Karpas-422 (cell line): Measurements from ENCODE around the gene CHRNE. TPM values are rescaled to one million over a fixed set of nuclear protein-coding genes. Genes with fewer than 3 reads are reported as not detected.
"Not testable (repeated sequence)": the region's sequence is repeated elsewhere in the genome, so short reads cannot be mapped to it uniquely, and the experiment has no call there.

Experiments
- DNase-seq: peaks from one replicate; pipeline ENCODE4 v3.0.0-alpha.2; 2015
- H2AFZ ChIP-seq: fragments of 200-600 bp; sonication (generic); 2 replicates; pipeline ENCODE4 v1.6.1; 2014; ENCODE audit warnings: antibody characterized with exemption, low read length, mixed read lengths
- H3K27ac ChIP-seq: fragments of 200-600 bp; sonication (generic); 2 replicates; pipeline ENCODE4 v1.5.1; 2014; ENCODE audit warnings: mild to moderate bottlenecking, low read length, moderate library complexity
- H3K27me3 ChIP-seq: fragments of 200-600 bp; sonication (generic); 2 replicates; pipeline ENCODE4 v1.6.1; 2014; ENCODE audit warnings: low read length, mixed read lengths
- H3K36me3 ChIP-seq: fragments of 200-600 bp; sonication (generic); 2 replicates; pipeline ENCODE4 v1.6.1; 2014; ENCODE audit warnings: low read length, mixed read lengths; ENCODE audit not compliant: insufficient read depth
- H3K4me1 ChIP-seq: fragments of 200-600 bp; sonication (generic); 2 replicates; pipeline ENCODE4 v1.6.1; 2014; ENCODE audit warnings: mild to moderate bottlenecking, low read length, mixed read lengths
- H3K4me2 ChIP-seq: fragments of 200-600 bp; sonication (generic); 2 replicates; pipeline ENCODE4 v1.6.1; 2014; ENCODE audit warnings: low read length, low read depth, mild to moderate bottlenecking; ENCODE audit not compliant: poor library complexity, severe bottlenecking
- H3K4me3 ChIP-seq: fragments of 200-600 bp; sonication (generic); 2 replicates; pipeline ENCODE4 v1.5.1; 2014; ENCODE audit warnings: mild to moderate bottlenecking, antibody characterized with exemption, low read length, mixed read lengths
- H3K79me2 ChIP-seq: fragments of 200-600 bp; sonication (generic); 2 replicates; pipeline ENCODE4 v1.6.1; 2014; ENCODE audit warnings: mild to moderate bottlenecking, low read length, mixed read lengths
- H3K9ac ChIP-seq: fragments of 200-600 bp; sonication (generic); 2 replicates; pipeline ENCODE4 v1.6.0; 2014; ENCODE audit warnings: low read length
- H3K9me2 ChIP-seq: fragments of 200-600 bp; sonication (generic), shearing (Covaris generic); replicated peaks from 2 replicates; pipeline ENCODE4 v1.6.0; 2014; ENCODE audit warnings: mild to moderate bottlenecking, low read length, moderate library complexity; ENCODE audit not compliant: insufficient read depth
- H3K9me3 ChIP-seq: fragments of 300-700, 200-600 bp; sonication (generic); 2 replicates; pipeline ENCODE4 v1.6.1; 2014; ENCODE audit warnings: low read length, mixed read lengths
- H4K20me1 ChIP-seq: fragments of 200-600 bp; sonication (generic); 2 replicates; pipeline ENCODE4 v1.6.1; 2014; ENCODE audit warnings: mild to moderate bottlenecking, antibody characterized with exemption, low read length, low read depth; ENCODE audit not compliant: insufficient read depth
- total RNA-seq: library from RNA; depleted of rRNA; stranded (reverse); fragments of >200 nt; shearing (Covaris generic); gene quantifications from 2 replicates; pipeline ENCODE4 v1.2.3, GENCODE V29; 2014; ENCODE audit warnings: low replicate concordance

Gene CHRNE
- total RNA-seq, 1 experiment from 2014 or later: 0.11 TPM

DNA sequence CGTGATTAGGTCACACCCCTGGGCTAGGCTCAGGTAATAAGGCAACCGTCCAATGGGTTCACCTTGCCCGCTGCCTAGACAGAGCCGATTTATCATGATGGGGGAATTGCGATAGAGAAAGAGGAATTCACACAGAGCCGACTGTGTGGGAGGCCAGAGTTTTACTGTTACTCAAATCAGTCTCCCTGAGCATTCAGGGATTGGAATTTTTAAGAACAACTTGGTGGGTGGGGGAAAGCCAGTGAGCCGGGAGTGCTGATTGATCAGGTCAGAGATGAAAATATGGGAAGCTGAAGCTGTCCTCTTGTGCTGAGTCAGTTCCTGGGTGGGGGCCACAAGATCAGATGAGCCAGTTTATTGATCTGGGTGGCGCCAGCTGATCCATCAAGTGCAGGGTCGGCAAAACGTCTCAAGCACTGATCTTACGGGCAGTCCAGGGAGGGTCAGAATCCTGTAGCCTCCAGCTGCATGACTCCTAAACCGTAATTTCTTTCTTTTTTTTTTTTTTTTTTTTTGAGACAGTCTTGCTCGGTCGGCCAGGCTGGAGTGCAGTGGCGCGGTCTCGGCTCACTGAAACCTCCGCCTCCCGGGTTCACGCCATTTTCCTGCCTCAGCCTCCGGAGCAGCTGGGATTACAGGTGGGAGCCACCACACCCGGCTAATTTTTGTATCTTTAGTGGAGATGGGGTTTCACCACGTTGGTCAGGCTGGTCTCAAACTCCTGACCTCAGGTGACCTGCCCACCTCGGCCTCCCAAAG is 23.9 kb upstream of the CHRNE start:
- not testable (repeated sequence) for H3K27me3 ChIP-seq, H3K9ac ChIP-seq, H3K79me2 ChIP-seq, H3K4me1 ChIP-seq, H3K36me3 ChIP-seq, H3K4me2 ChIP-seq, H2AFZ ChIP-seq, H4K20me1 ChIP-seq, H3K27ac ChIP-seq, H3K4me3 ChIP-seq, H3K9me2 ChIP-seq, DNase-seq, H3K9me3 ChIP-seq

GRCh38 chr17:4921320-4921719 is 18.4 kb upstream of the CHRNE start:
- Histone ChIP-seq H3K4me3 (no peak overlapping the region), H3K9me3 (no peaks in the 10 kb centered on the region), H3K9me2 (no peaks in the 10 kb centered on the region), H3K27me3 (no peaks in the 10 kb centered on the region), H3K79me2 (no peaks in the 10 kb centered on the region), H3K4me2 (no peak overlapping the region), H3K27ac (no peak overlapping the region), H3K9ac (no peak overlapping the region), H3K36me3 (no peaks in the 10 kb centered on the region), H2AFZ (no peak overlapping the region), H3K4me1 (no peaks in the 10 kb centered on the region), H4K20me1 (no peaks in the 10 kb centered on the region)
- DNase-seq: no peak

GRCh38 chr17:4920351-4921048 is 17.6 kb upstream of the CHRNE start:
- Histone ChIP-seq H2AFZ (no peak overlapping the region), H3K9me2 (no peaks in the 10 kb centered on the region), H3K79me2 (no peaks in the 10 kb centered on the region), H3K9ac (no peak overlapping the region), H4K20me1 (no peaks in the 10 kb centered on the region), H3K4me3 (no peak overlapping the region), H3K27ac (no peak overlapping the region), H3K4me1 (no peaks in the 10 kb centered on the region), H3K36me3 (no peaks in the 10 kb centered on the region), H3K27me3 (no peaks in the 10 kb centered on the region), H3K9me3 (no peaks in the 10 kb centered on the region), H3K4me2 (no peak overlapping the region)
- no peak for DNase-seq

GRCh38 chr17:4919511-4920047 is 16.7 kb upstream of the CHRNE start:
- no peaks in the 10 kb centered on the region for H3K4me1 ChIP-seq
- no peak overlapping the region for H3K4me3 ChIP-seq
- no peaks in the 10 kb centered on the region for H3K27me3 ChIP-seq
- H3K9ac ChIP-seq: no peak overlapping the region
- H3K36me3 ChIP-seq: no peaks in the 10 kb centered on the region
- DNase-seq: no peak
- no peaks in the 10 kb centered on the region for H4K20me1 ChIP-seq
- H3K9me3 ChIP-seq: no peaks in the 10 kb centered on the region
- no peak overlapping the region for H3K27ac ChIP-seq
- no peaks in the 10 kb centered on the region for H3K9me2 ChIP-seq
- H3K4me2 ChIP-seq: no peak overlapping the region
- no peak overlapping the region for H2AFZ ChIP-seq
- H3K79me2 ChIP-seq: no peaks in the 10 kb centered on the region

GRCh38 chr17:4914551-4914950 is 11.7 kb upstream of the CHRNE start:
- H4K20me1 ChIP-seq, H3K27ac ChIP-seq, H3K4me3 ChIP-seq, H3K4me2 ChIP-seq, H3K4me1 ChIP-seq, H3K79me2 ChIP-seq, H3K9ac ChIP-seq, H3K36me3 ChIP-seq, H3K9me3 ChIP-seq, H3K9me2 ChIP-seq, H2AFZ ChIP-seq, H3K27me3 ChIP-seq, DNase-seq: not testable (repeated sequence)

GRCh38 chr17:4913994-4914393 is 11.1 kb upstream of the CHRNE start:
- 0 out of 2 replicates have a peak, but pooled peaks cover under 1% of the 10 kb centered on the region for H3K4me1 ChIP-seq
- H4K20me1 ChIP-seq: no peaks in the 10 kb centered on the region
- no peak for DNase-seq
- no peak overlapping the region for H3K27ac ChIP-seq
- H3K4me2 ChIP-seq: no peak overlapping the region
- no peaks in the 10 kb centered on the region for H3K36me3 ChIP-seq
- H2AFZ ChIP-seq: no peak overlapping the region
- no peak overlapping the region for H3K4me3 ChIP-seq
- H3K27me3 ChIP-seq: no peaks in the 10 kb centered on the region
- no peaks in the 10 kb centered on the region for H3K79me2 ChIP-seq
- H3K9me3 ChIP-seq: no peaks in the 10 kb centered on the region
- no peaks in the 10 kb centered on the region for H3K9me2 ChIP-seq
- H3K9ac ChIP-seq: no peak overlapping the region

DNA sequence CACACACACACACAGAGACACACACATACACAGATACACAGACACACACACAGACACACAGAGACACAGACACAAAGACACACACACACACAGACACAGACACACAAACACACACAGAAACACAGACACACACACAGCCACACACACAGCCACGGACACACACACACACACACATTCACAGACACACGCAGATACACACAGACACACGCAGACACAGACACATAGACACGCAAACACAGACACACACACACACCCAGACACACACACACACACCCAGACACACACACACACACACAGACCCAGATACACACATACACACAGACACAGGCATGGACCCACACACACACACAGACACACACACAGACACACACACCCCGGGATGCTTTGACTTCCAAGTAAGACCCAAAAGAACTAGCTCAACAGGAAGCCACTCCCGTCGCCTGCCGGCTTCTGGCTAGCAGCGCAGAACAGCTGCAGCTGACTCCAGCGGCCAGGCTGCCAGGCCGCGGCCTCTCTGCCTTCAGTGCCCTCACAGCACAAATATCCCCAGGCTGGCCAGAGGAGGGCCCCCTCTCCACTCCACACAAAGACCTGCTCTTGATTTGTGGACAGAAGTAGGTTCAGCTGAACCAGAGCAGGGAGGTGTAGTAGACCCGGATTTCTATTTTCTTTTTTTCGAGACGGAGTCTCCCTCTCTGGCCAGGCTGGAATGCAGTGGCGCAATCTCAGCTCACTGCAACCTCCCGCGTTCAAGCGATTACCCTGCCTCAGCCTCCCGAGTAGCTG is 6.0 kb upstream of the CHRNE start:
- H3K4me2 ChIP-seq: no peak overlapping the region
- no peaks in the 10 kb centered on the region for H3K9me2 ChIP-seq
- H2AFZ ChIP-seq: no peak overlapping the region
- no peaks in the 10 kb centered on the region for H3K36me3 ChIP-seq
- DNase-seq: peak; percentile 88
- no peak overlapping the region for H3K9ac ChIP-seq
- no peaks in the 10 kb centered on the region for H3K79me2 ChIP-seq
- no peak overlapping the region for H3K27ac ChIP-seq
- no peaks in the 10 kb centered on the region for H3K27me3 ChIP-seq
- no peak overlapping the region for H3K4me3 ChIP-seq
- H3K9me3 ChIP-seq: no peaks in the 10 kb centered on the region
- H3K4me1 ChIP-seq: 0 out of 2 replicates have a peak, but pooled peaks cover 2% of the 10 kb centered on the region
- no peaks in the 10 kb centered on the region for H4K20me1 ChIP-seq

DNA sequence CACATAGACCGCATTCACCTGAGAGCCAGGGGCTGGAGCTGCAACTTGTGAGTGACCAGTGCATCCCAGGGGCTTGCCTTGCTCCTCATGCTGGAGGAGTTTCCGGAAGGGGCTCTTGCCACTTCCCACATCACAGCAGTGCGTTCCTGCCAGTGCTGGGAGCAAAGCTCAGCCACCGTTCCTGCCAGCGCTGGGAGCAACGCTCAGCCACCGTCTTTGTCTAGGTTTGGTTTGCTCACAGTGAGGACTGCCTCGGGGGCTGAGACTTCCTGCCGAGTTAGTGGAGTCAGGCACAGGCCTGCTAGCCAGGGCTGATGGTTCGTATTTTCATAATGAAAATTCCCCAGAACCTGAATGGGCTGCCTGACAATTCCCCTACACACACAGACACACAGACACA is 5.4 kb upstream of the CHRNE start:
- DNase-seq: no peak
- Histone ChIP-seq H3K79me2 (no peaks in the 10 kb centered on the region), H3K4me2 (no peak overlapping the region), H3K27ac (no peak overlapping the region), H3K9ac (no peak overlapping the region), H3K9me2 (no peaks in the 10 kb centered on the region), H3K9me3 (no peaks in the 10 kb centered on the region), H2AFZ (no peak overlapping the region), H3K4me3 (no peak overlapping the region), H3K4me1 (peaks cover 5% of the 10 kb centered on the region), H3K36me3 (no peaks in the 10 kb centered on the region), H3K27me3 (no peaks in the 10 kb centered on the region), H4K20me1 (no peaks in the 10 kb centered on the region)
